ENCODE measurements around the gene PCDHGA3. TPM values are rescaled to one million over a fixed set of nuclear protein-coding genes. Genes with fewer than 3 reads are reported as not detected.
A peak's percentile ranks its signal among the peaks of the same experiment; 100 is the strongest.

PCDHGA3 gene
- total and polyA plus RNA-seq, 9 of the 15 experiments (the other 6 are each of a cell fraction or from before 2014, with no cell fraction given), result 0.13 to 0.28 (median 0.18) TPM; not detected in 2

DNA sequence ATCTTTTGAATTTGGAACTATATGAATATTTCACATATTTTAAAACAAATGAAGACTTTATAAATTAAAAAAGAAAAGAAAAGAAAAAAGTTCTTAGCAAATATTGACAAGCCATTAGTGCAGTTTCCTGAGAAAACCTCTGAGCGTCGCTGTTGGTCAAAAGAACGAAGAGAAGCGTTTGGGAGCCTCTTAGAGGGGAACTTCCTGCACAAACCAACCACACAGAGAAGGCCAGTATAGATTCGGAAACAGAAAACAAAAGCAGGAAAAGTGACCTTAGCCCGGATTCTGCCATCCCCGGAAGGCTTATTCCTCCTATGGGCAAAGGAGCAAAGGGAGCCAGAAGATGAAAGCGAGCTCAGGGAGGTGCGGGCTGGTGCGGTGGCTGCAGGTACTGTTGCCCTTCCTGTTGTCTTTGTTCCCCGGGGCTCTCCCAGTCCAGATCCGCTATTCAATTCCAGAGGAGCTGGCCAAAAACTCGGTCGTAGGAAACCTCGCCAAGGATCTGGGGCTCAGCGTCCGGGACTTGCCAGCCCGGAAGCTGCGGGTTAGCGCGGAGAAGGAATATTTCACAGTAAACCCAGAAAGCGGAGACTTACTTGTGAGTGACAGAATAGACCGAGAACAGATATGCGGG is 16.3 kb downstream of the PCDHGA3 start, which contains the start of gene PCDHGB2 (continued):
- TF ChIP-seq, protein P1, sequence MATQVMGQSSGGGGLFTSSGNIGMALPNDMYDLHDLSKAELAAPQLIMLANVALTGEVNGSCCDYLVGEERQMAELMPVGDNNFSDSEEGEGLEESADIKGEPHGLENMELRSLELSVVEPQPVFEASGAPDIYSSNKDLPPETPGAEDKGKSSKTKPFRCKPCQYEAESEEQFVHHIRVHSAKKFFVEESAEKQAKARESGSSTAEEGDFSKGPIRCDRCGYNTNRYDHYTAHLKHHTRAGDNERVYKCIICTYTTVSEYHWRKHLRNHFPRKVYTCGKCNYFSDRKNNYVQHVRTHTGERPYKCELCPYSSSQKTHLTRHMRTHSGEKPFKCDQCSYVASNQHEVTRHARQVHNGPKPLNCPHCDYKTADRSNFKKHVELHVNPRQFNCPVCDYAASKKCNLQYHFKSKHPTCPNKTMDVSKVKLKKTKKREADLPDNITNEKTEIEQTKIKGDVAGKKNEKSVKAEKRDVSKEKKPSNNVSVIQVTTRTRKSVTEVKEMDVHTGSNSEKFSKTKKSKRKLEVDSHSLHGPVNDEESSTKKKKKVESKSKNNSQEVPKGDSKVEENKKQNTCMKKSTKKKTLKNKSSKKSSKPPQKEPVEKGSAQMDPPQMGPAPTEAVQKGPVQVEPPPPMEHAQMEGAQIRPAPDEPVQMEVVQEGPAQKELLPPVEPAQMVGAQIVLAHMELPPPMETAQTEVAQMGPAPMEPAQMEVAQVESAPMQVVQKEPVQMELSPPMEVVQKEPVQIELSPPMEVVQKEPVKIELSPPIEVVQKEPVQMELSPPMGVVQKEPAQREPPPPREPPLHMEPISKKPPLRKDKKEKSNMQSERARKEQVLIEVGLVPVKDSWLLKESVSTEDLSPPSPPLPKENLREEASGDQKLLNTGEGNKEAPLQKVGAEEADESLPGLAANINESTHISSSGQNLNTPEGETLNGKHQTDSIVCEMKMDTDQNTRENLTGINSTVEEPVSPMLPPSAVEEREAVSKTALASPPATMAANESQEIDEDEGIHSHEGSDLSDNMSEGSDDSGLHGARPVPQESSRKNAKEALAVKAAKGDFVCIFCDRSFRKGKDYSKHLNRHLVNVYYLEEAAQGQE (IDR thresholded peaks at IDR 0.05; ENCODE audit: borderline replicate concordance), result peak; percentile 15; the same call in 1 of the 2 replicates
- TF ChIP-seq, protein P1 (CRISPR knock-in tag; IDR thresholded peaks at IDR 0.05; ENCODE audit: low read depth), result no peak
- TF ChIP-seq EHMT2 (IDR thresholded peaks at IDR 0.05), result 0 out of 2 replicates have a peak, but pooled peaks have one; percentile 18
- no peak for TF ChIP-seq HMG20B (CRISPR knock-in tag; IDR thresholded peaks at IDR 0.05)
- TF ChIP-seq, protein P2, sequence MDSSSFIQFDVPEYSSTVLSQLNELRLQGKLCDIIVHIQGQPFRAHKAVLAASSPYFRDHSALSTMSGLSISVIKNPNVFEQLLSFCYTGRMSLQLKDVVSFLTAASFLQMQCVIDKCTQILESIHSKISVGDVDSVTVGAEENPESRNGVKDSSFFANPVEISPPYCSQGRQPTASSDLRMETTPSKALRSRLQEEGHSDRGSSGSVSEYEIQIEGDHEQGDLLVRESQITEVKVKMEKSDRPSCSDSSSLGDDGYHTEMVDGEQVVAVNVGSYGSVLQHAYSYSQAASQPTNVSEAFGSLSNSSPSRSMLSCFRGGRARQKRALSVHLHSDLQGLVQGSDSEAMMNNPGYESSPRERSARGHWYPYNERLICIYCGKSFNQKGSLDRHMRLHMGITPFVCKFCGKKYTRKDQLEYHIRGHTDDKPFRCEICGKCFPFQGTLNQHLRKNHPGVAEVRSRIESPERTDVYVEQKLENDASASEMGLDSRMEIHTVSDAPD (CRISPR knock-in tag; IDR thresholded peaks at IDR 0.05), result no peak
- TF ChIP-seq GABPA (tag; conservative IDR thresholded peaks at IDR 0.05; ENCODE audit: low read depth), result no peak
- no peak for TF ChIP-seq SMARCC2 (IDR thresholded peaks at IDR 0.05; ENCODE audit: low read depth)
- TF ChIP-seq, protein P3, sequence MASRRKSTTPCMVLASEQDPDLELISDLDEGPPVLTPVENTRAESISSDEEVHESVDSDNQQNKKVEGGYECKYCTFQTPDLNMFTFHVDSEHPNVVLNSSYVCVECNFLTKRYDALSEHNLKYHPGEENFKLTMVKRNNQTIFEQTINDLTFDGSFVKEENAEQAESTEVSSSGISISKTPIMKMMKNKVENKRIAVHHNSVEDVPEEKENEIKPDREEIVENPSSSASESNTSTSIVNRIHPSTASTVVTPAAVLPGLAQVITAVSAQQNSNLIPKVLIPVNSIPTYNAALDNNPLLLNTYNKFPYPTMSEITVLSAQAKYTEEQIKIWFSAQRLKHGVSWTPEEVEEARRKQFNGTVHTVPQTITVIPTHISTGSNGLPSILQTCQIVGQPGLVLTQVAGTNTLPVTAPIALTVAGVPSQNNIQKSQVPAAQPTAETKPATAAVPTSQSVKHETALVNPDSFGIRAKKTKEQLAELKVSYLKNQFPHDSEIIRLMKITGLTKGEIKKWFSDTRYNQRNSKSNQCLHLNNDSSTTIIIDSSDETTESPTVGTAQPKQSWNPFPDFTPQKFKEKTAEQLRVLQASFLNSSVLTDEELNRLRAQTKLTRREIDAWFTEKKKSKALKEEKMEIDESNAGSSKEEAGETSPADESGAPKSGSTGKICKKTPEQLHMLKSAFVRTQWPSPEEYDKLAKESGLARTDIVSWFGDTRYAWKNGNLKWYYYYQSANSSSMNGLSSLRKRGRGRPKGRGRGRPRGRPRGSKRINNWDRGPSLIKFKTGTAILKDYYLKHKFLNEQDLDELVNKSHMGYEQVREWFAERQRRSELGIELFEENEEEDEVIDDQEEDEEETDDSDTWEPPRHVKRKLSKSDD (conservative IDR thresholded peaks at IDR 0.05; ENCODE audit: low read length), result no peak
- TF ChIP-seq, protein P4, sequence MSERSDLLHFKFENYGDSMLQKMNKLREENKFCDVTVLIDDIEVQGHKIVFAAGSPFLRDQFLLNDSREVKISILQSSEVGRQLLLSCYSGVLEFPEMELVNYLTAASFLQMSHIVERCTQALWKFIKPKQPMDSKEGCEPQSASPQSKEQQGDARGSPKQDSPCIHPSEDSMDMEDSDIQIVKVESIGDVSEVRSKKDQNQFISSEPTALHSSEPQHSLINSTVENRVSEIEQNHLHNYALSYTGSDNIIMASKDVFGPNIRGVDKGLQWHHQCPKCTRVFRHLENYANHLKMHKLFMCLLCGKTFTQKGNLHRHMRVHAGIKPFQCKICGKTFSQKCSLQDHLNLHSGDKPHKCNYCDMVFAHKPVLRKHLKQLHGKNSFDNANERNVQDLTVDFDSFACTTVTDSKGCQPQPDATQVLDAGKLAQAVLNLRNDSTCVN (CRISPR knock-in tag; IDR thresholded peaks at IDR 0.05), result no peak
- no peak for TF ChIP-seq GATAD2B (IDR thresholded peaks at IDR 0.05; ENCODE audit: borderline replicate concordance)
- TF ChIP-seq SIN3A (IDR thresholded peaks at IDR 0.05; ENCODE audit: borderline replicate concordance in 2 of 2, control insufficient read depth in 1 of 2, low read depth in 2 of 2, low read length in 2 of 2), result no peak
- TF ChIP-seq RBM39 (optimal IDR thresholded peaks at IDR 0.05; ENCODE audit: low read depth, low read length), result no peak
- TF ChIP-seq ZNF696 (CRISPR knock-in tag; conservative IDR thresholded peaks at IDR 0.05), result no peak
- TF ChIP-seq U2AF1 (optimal IDR thresholded peaks at IDR 0.05; ENCODE audit: low read depth, low read length), result no peak
- no peak for TF ChIP-seq CTBP1 (IDR thresholded peaks at IDR 0.05; ENCODE audit: borderline replicate concordance)
